ENCODE data around the gene PAPSS2. TPM values are rescaled to one million over a fixed set of nuclear protein-coding genes. Genes with fewer than 3 reads are reported as not detected.

The PAPSS2 gene
- total and polyA plus RNA-seq, 2 experiments from 2014 or later, result 13.2 to 19.6 TPM

DNA sequence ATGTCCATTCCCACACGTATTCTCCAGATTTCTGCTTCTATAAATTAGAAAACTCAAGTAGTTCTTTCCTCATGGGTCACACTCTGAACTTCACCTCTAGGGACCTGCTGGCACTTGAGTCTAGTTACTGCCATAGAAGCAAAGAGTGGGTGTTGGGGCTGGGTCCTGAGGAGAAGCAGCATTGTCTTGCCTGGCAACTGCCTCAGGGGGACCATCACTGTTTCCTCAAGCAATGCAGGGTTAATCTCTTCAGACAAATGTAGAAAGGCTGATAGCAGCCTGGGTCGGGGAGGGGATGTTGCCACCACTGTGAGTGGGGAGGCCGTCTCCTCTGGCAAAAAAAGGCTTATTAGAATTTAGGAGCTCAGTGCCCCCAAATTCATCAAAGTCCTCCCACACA, 20.2 kb upstream of the PAPSS2 start:
- Mint-ChIP-seq H3K4me1 (peaks cover 9% of the 10 kb centered on the region), H3K36me3 (ENCODE audit: low read depth) (no peaks in the 10 kb centered on the region), H3K27ac (no peak overlapping the region), H3K4me3 (no peak overlapping the region), H3K9me3 (no peaks in the 10 kb centered on the region), H3K27me3 (ENCODE audit: insufficient read depth, low read depth, poor library complexity) (peaks cover 4% of the 10 kb centered on the region)
- no peak overlapping the region; the same call in 1 of the 2 replicates for H2AFZ ChIP-seq
- peak; percentile 52 for ATAC-seq
- no peak overlapping the region for H3K4me2 ChIP-seq
- H3K36me3 ChIP-seq (ENCODE audit: insufficient read depth), result no peaks in the 10 kb centered on the region
- no peak for DNase-seq (ENCODE audit: low spot score)
- H3F3A ChIP-seq (replicated peaks; ENCODE audit: low read depth), result no peaks in the 10 kb centered on the region
- H4K20me1 ChIP-seq (replicated peaks; ENCODE audit: insufficient read depth), result no peaks in the 10 kb centered on the region
- H3K4me1 ChIP-seq (ENCODE audit: insufficient read depth), result peaks cover 8% of the 10 kb centered on the region; the same call in 1 of the 2 replicates
- no peak overlapping the region for H3K4me3 ChIP-seq
- no peak overlapping the region for H3K27ac ChIP-seq (ENCODE audit: low read depth)
- peaks cover 43% of the 10 kb centered on the region; the same call in 1 of the 2 replicates for H3K9me2 ChIP-seq (ENCODE audit: insufficient read depth)
- H3K79me2 ChIP-seq (replicated peaks; ENCODE audit: insufficient read depth), result no peaks in the 10 kb centered on the region
- TF ChIP-seq POLR2AphosphoS5 (IDR thresholded peaks at IDR 0.05; ENCODE audit: low read depth) (no peak), EZH2 (IDR thresholded peaks at IDR 0.05; ENCODE audit: low read depth, unreplicated experiment) (no peak), EZH2phosphoT487 (IDR thresholded peaks at IDR 0.05; ENCODE audit: unreplicated experiment) (no peak), ZNF462 (CRISPR knock-in tag; IDR thresholded peaks at IDR 0.05) (no peak), JUNB (IDR thresholded peaks at IDR 0.05; ENCODE audit: unreplicated experiment) (no peak), ETS1 (IDR thresholded peaks at IDR 0.05) (no peak), STAT1 (IDR thresholded peaks at IDR 0.05; ENCODE audit: unreplicated experiment) (no peak), NANOG (IDR thresholded peaks at IDR 0.05; ENCODE audit: borderline replicate concordance) (no peak), ZNF331 (CRISPR knock-in tag; IDR thresholded peaks at IDR 0.05; ENCODE audit: low read depth) (no peak), CREB1 (CRISPR knock-in tag; IDR thresholded peaks at IDR 0.05; ENCODE audit: low read depth) (no peak)
- TF ChIP-seq, protein P1, sequence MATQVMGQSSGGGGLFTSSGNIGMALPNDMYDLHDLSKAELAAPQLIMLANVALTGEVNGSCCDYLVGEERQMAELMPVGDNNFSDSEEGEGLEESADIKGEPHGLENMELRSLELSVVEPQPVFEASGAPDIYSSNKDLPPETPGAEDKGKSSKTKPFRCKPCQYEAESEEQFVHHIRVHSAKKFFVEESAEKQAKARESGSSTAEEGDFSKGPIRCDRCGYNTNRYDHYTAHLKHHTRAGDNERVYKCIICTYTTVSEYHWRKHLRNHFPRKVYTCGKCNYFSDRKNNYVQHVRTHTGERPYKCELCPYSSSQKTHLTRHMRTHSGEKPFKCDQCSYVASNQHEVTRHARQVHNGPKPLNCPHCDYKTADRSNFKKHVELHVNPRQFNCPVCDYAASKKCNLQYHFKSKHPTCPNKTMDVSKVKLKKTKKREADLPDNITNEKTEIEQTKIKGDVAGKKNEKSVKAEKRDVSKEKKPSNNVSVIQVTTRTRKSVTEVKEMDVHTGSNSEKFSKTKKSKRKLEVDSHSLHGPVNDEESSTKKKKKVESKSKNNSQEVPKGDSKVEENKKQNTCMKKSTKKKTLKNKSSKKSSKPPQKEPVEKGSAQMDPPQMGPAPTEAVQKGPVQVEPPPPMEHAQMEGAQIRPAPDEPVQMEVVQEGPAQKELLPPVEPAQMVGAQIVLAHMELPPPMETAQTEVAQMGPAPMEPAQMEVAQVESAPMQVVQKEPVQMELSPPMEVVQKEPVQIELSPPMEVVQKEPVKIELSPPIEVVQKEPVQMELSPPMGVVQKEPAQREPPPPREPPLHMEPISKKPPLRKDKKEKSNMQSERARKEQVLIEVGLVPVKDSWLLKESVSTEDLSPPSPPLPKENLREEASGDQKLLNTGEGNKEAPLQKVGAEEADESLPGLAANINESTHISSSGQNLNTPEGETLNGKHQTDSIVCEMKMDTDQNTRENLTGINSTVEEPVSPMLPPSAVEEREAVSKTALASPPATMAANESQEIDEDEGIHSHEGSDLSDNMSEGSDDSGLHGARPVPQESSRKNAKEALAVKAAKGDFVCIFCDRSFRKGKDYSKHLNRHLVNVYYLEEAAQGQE (IDR thresholded peaks at IDR 0.05; ENCODE audit: unreplicated experiment), result no peak
- H3K27me3 ChIP-seq (ENCODE audit: insufficient read depth), result no peaks in the 10 kb centered on the region

Measured in GM23338 (cell line).